Measurements from ENCODE around the gene AK9. TPM values are rescaled to one million over a fixed set of nuclear protein-coding genes. Genes with fewer than 3 reads are reported as not detected.

AK9 gene
- polyA plus RNA-seq, 1 of the 3 experiments (the other 2 are of a cell fraction): 0.76 TPM

Other genes with a start within 250 kb of the AK9 start
- gene MICAL1, start 235.4 kb downstream of the AK9 start, polyA plus RNA-seq (2012; rRNA removed): 45.6 and 56.3 TPM in 2 replicates
- 1.7 and 2.1 TPM in 2 replicates for gene ZBTB24, start 208.0 kb downstream of the AK9 start, polyA plus RNA-seq (2012; rRNA removed)
- gene FIG4, start 94 bp upstream of the AK9 start, polyA plus RNA-seq (2012; rRNA removed): 6.8 and 8.4 TPM in 2 replicates